ENCODE results near the gene KCNK3. TPM values are rescaled to one million over a fixed set of nuclear protein-coding genes. Genes with fewer than 3 reads are reported as not detected.

KCNK3 gene
- total and polyA plus RNA-seq, 5 donors from 2014 or later: not detected

- ATAC-seq (ENCODE audit: low read depth in 2 of 2): no peak
- H3K27me3 Mint-ChIP-seq: peaks cover 14% of the 10 kb centered on the region
- Histone ChIP-seq H3K36me3 (ENCODE audit: control insufficient read depth, insufficient read depth, low read length) (no peaks in the 10 kb centered on the region), H3K27ac (ENCODE audit: insufficient read depth, low read length, poor library complexity, severe bottlenecking) (no peak overlapping the region), H3K27me3 (ENCODE audit: control insufficient read depth, insufficient read depth, low read length) (no peaks in the 10 kb centered on the region), H3K9me3 (ENCODE audit: control insufficient read depth in 2 of 2, low read length in 2 of 2) (no peaks in the 10 kb centered on the region), H3K4me1 (ENCODE audit: control insufficient read depth, insufficient read depth, low read length, poor library complexity, severe bottlenecking) (no peaks in the 10 kb centered on the region), H3K4me3 (ENCODE audit: low read depth, low read length) (no peak overlapping the region)
- H3K4me1 Mint-ChIP-seq: no peaks in the 10 kb centered on the region
- H3K36me3 Mint-ChIP-seq: no peaks in the 10 kb centered on the region
- H3K9me3 Mint-ChIP-seq: no peaks in the 10 kb centered on the region
- H3K27ac Mint-ChIP-seq: no peak overlapping the region
- DNase-seq: no peak
- no peak overlapping the region for H3K4me3 Mint-ChIP-seq
These were observed 39.9 kb downstream of the KCNK3 start for GRCh38 chr2:26732446-26732845.

DNA sequence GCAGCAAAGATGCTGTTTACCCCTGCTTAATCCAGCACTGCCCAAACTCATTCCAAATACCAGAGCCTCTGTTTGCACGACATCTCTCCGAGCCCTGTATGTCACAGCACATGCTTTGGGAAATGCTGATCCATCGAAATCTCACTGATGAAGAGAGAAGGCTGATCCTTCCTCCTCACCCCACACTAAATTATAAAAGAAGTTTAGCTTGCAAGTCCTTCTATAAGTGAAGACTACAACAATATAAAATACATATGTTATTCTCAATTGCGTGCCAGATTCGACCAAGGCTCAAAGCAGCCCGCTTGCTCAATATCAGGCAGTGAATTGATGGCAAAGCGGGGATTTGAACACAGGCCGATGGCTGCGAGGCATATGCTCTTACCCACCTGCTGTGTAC lies 40.9 kb downstream of the KCNK3 start:
- H3K9me3 Mint-ChIP-seq: no peaks in the 10 kb centered on the region

DNA sequence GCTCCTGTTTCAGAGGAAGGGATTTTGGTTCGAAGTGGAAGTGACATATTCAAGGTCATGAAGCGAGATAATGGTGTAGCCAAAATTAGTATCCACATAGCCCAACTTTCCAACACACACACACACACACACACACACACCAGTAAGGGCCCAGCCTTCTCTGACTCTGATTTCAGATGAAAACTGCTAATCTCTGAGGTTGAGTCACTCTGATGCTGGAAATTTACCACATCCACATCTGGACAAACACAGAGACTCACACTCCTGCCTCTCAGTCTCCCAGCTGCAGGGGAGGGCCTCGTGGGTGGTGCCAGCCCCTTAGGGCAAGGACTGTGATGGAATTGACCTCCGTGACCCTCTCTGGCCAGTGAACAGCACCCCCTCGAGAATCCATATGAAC lies 42.6 kb downstream of the KCNK3 start:
- Mint-ChIP-seq H3K27ac (no peak overlapping the region), H3K4me1 (no peaks in the 10 kb centered on the region), H3K4me3 (no peak overlapping the region), H3K27me3 (peaks cover 9% of the 10 kb centered on the region), H3K36me3 (no peaks in the 10 kb centered on the region), H3K9me3 (no peaks in the 10 kb centered on the region)
- DNase-seq (no peak), ATAC-seq (ENCODE audit: low read depth in 2 of 2) (no peak)
- Histone ChIP-seq H3K4me1 (ENCODE audit: control insufficient read depth, insufficient read depth, low read length, poor library complexity, severe bottlenecking) (no peaks in the 10 kb centered on the region), H3K9me3 (ENCODE audit: control insufficient read depth in 2 of 2, low read length in 2 of 2) (no peaks in the 10 kb centered on the region), H3K27ac (ENCODE audit: insufficient read depth, low read length, poor library complexity, severe bottlenecking) (no peak overlapping the region), H3K36me3 (ENCODE audit: control insufficient read depth, insufficient read depth, low read length) (no peaks in the 10 kb centered on the region), H3K4me3 (ENCODE audit: low read depth, low read length) (no peak overlapping the region), H3K27me3 (ENCODE audit: control insufficient read depth, insufficient read depth, low read length) (no peaks in the 10 kb centered on the region)

More for the DNA sequence above, 40.9 kb downstream of the KCNK3 start:
- no peak overlapping the region for H3K4me3 Mint-ChIP-seq
- H3K27ac Mint-ChIP-seq: no peak overlapping the region
- H3K4me3 ChIP-seq (ENCODE audit: low read depth, low read length): no peak overlapping the region
- no peaks in the 10 kb centered on the region for H3K27me3 ChIP-seq (ENCODE audit: control insufficient read depth, insufficient read depth, low read length)
- no peak overlapping the region for H3K27ac ChIP-seq (ENCODE audit: insufficient read depth, low read length, poor library complexity, severe bottlenecking)
- no peaks in the 10 kb centered on the region for H3K36me3 ChIP-seq (ENCODE audit: control insufficient read depth, insufficient read depth, low read length)
- H3K36me3 Mint-ChIP-seq: no peaks in the 10 kb centered on the region
- H3K4me1 ChIP-seq (ENCODE audit: control insufficient read depth, insufficient read depth, low read length, poor library complexity, severe bottlenecking): no peaks in the 10 kb centered on the region
- H3K4me1 Mint-ChIP-seq: no peaks in the 10 kb centered on the region
- ATAC-seq (ENCODE audit: low read depth in 2 of 2) (no peak), DNase-seq (no peak)
- H3K27me3 Mint-ChIP-seq: peaks cover 14% of the 10 kb centered on the region
- no peaks in the 10 kb centered on the region for H3K9me3 ChIP-seq (ENCODE audit: control insufficient read depth in 2 of 2, low read length in 2 of 2)

DNA sequence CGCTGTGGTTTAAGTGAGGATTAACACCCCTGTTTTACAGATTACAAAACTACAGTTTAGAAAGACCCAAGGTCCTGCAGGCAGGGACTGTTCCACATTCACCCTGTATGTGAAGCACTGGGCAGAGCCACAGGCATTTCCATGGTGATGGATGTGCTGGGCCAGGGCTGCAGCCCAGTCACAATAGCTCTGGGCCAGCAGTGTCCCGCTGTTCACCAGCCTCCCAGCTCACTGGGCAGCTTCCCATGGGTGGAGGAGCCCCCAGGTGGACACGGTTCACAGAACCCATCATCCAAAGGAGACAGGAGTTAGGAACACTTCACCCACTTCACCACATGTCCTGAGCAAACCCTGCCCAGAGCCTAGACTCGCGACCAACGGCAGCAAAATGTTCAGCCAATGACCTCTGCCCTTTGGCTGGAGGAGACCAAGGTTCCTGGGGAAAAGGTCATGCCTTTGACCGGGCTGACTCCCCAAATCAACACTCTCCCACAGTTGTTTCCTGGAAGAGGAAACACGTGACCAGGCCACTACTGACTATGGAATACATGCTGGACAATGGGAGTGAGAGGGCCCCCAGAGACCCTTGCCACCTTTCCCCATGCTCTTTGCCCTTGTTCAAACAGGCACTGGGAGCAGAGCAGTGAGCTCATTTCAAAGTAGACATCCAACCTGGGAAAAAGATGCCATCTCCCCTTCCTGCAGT lies 43.5 kb downstream of the KCNK3 start:
- H3K36me3 Mint-ChIP-seq: no peaks in the 10 kb centered on the region
- Histone ChIP-seq H3K27ac (ENCODE audit: insufficient read depth, low read length, poor library complexity, severe bottlenecking) (no peak overlapping the region), H3K9me3 (ENCODE audit: control insufficient read depth in 2 of 2, low read length in 2 of 2) (no peaks in the 10 kb centered on the region), H3K36me3 (ENCODE audit: control insufficient read depth, insufficient read depth, low read length) (no peaks in the 10 kb centered on the region), H3K4me3 (ENCODE audit: low read depth, low read length) (no peak overlapping the region), H3K27me3 (ENCODE audit: control insufficient read depth, insufficient read depth, low read length) (no peaks in the 10 kb centered on the region), H3K4me1 (ENCODE audit: control insufficient read depth, insufficient read depth, low read length, poor library complexity, severe bottlenecking) (no peaks in the 10 kb centered on the region)
- no peak overlapping the region for H3K4me3 Mint-ChIP-seq
- H3K9me3 Mint-ChIP-seq: no peaks in the 10 kb centered on the region
- ATAC-seq (ENCODE audit: low read depth in 2 of 2): no peak
- H3K27ac Mint-ChIP-seq: no peak overlapping the region
- DNase-seq: no peak
- peaks cover 0 to 3% (median 0%) of the 10 kb centered on the region in 4 donors for H3K4me1 Mint-ChIP-seq
- peaks cover 9% of the 10 kb centered on the region for H3K27me3 Mint-ChIP-seq

DNA sequence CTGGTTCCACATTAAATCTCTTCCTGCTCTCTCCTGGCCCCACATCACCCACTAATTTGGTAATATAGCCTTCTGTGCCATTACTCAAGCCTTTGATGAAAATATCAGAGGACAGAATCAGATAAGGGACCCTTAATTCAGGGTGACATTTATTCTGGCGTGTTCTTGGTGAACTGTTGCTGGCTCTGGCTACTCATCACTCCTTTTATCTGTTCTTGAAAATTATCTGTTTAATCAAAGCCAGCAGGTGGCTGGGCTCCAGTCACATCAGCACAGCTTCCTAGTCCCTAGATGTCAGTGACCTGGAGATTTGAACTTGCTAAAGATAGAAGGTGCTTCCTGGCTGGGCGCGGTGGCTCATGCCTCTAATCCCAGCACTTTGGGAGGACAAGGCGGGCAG lies 44.7 kb downstream of the KCNK3 start:
- no peaks in the 10 kb centered on the region for H3K4me1 ChIP-seq (ENCODE audit: control insufficient read depth, insufficient read depth, low read length, poor library complexity, severe bottlenecking)
- Mint-ChIP-seq H3K4me1 (peaks cover 0 to 4% (median 0%) of the 10 kb centered on the region in 4 donors), H3K4me3 (no peak overlapping the region), H3K36me3 (no peaks in the 10 kb centered on the region), H3K27me3 (peaks cover 3% of the 10 kb centered on the region), H3K27ac (no peak overlapping the region), H3K9me3 (no peaks in the 10 kb centered on the region)
- no peaks in the 10 kb centered on the region for H3K36me3 ChIP-seq (ENCODE audit: control insufficient read depth, insufficient read depth, low read length)
- H3K9me3 ChIP-seq (ENCODE audit: control insufficient read depth in 2 of 2, low read length in 2 of 2): no peaks in the 10 kb centered on the region
- no peak overlapping the region for H3K4me3 ChIP-seq (ENCODE audit: low read depth, low read length)
- ATAC-seq (ENCODE audit: low read depth in 2 of 2) (no peak), DNase-seq (no peak)
- no peaks in the 10 kb centered on the region for H3K27me3 ChIP-seq (ENCODE audit: control insufficient read depth, insufficient read depth, low read length)
- no peak overlapping the region for H3K27ac ChIP-seq (ENCODE audit: insufficient read depth, low read length, poor library complexity, severe bottlenecking)

DNA sequence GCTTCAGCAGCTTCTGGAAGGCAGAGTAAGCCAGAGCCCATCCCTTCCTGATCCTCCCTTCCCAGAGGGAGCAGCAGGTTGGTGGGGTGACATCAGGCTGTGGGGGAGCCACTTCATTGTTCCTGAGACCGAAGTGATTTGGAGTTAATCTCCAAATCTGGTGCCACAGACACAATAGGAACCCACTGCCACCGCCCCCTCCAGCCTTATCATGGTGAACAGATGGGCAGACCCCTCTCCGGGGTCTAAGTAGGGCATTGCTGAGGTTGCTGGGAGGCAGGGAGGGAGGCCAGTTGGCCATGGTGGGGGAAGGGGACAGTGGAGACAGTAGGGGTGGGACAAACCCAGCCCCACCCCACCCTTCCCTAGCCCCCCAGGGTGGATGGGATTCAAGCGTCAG lies 46.0 kb downstream of the KCNK3 start:
- no peaks in the 10 kb centered on the region for H3K4me1 ChIP-seq (ENCODE audit: control insufficient read depth, insufficient read depth, low read length, poor library complexity, severe bottlenecking)

DNA sequence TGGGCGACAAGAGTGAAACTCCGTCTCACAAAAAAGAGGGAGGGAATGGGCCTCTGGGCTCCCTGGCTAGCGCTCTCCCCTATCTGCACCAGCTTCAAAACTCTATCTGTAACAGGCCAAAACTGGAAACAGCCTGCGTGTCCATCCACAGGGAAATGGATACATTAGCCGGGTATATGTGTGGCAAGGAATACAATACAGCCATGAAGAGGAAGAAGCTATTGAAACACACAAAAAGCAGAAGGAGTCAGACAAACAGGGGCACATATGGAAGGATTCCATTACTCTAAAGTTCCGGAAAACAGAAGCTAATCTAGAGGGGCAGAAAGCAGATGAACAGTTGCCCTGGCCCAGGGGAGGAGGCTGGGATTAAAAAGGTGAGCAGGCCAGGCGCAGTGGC lies 47.0 kb downstream of the KCNK3 start:
- H3K9me3 ChIP-seq (ENCODE audit: control insufficient read depth in 2 of 2, low read length in 2 of 2): no peaks in the 10 kb centered on the region
- Mint-ChIP-seq H3K27me3 (no peaks in the 10 kb centered on the region), H3K36me3 (no peaks in the 10 kb centered on the region), H3K9me3 (no peaks in the 10 kb centered on the region), H3K27ac (no peak overlapping the region), H3K4me1 (peaks cover 0 to 4% (median 0%) of the 10 kb centered on the region in 4 donors), H3K4me3 (no peak overlapping the region)
- no peak overlapping the region for H3K27ac ChIP-seq (ENCODE audit: insufficient read depth, low read length, poor library complexity, severe bottlenecking)
- no peak overlapping the region for H3K4me3 ChIP-seq (ENCODE audit: low read depth, low read length)
- H3K36me3 ChIP-seq (ENCODE audit: control insufficient read depth, insufficient read depth, low read length): no peaks in the 10 kb centered on the region
- no peaks in the 10 kb centered on the region for H3K27me3 ChIP-seq (ENCODE audit: control insufficient read depth, insufficient read depth, low read length)
- no peaks in the 10 kb centered on the region for H3K4me1 ChIP-seq (ENCODE audit: control insufficient read depth, insufficient read depth, low read length, poor library complexity, severe bottlenecking)
- DNase-seq: no peak
- no peak for ATAC-seq (ENCODE audit: low read depth in 2 of 2)

More for the DNA sequence above, 46.0 kb downstream of the KCNK3 start:
- no peaks in the 10 kb centered on the region for H3K36me3 Mint-ChIP-seq
- Histone ChIP-seq H3K27ac (ENCODE audit: insufficient read depth, low read length, poor library complexity, severe bottlenecking) (no peak overlapping the region), H3K4me3 (ENCODE audit: low read depth, low read length) (no peak overlapping the region), H3K27me3 (ENCODE audit: control insufficient read depth, insufficient read depth, low read length) (no peaks in the 10 kb centered on the region), H3K9me3 (ENCODE audit: control insufficient read depth in 2 of 2, low read length in 2 of 2) (no peaks in the 10 kb centered on the region), H3K36me3 (ENCODE audit: control insufficient read depth, insufficient read depth, low read length) (no peaks in the 10 kb centered on the region)
- no peaks in the 10 kb centered on the region for H3K27me3 Mint-ChIP-seq
- peaks cover 0 to 4% (median 0%) of the 10 kb centered on the region in 4 donors for H3K4me1 Mint-ChIP-seq
- no peaks in the 10 kb centered on the region for H3K9me3 Mint-ChIP-seq
- ATAC-seq (ENCODE audit: low read depth in 2 of 2): no peak
- H3K27ac Mint-ChIP-seq: no peak overlapping the region
- DNase-seq: no peak
- H3K4me3 Mint-ChIP-seq: no peak overlapping the region

DNA sequence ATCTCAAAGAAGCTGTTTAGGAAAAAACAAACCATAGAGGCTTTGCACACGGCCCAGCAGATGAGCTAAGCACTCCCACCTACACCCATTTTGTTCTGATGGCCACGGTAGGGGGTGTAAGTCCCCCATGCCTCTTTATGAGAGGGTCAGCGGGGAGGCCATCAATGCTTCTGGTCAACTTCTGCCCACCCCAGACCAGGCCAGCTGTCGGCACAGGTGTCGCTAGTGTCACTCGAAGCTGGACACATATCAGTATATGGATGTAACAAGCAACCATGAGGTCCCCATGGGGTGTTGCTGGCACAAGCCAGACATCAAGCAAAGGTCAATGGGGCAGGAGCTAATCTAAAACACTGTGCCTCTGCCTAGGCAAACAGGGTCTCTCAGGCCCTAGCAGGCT lies 47.8 kb downstream of the KCNK3 start:
- H3K4me1 Mint-ChIP-seq: peaks cover 0 to 4% (median 0%) of the 10 kb centered on the region in 4 donors
- no peaks in the 10 kb centered on the region for H3K36me3 Mint-ChIP-seq
- H3K27ac Mint-ChIP-seq: no peak overlapping the region
- no peaks in the 10 kb centered on the region for H3K9me3 ChIP-seq (ENCODE audit: control insufficient read depth in 2 of 2, low read length in 2 of 2)
- no peak overlapping the region for H3K27ac ChIP-seq (ENCODE audit: insufficient read depth, low read length, poor library complexity, severe bottlenecking)
- H3K4me1 ChIP-seq (ENCODE audit: control insufficient read depth, insufficient read depth, low read length, poor library complexity, severe bottlenecking): no peaks in the 10 kb centered on the region
- DNase-seq (no peak), ATAC-seq (ENCODE audit: low read depth in 2 of 2) (no peak)
- H3K36me3 ChIP-seq (ENCODE audit: control insufficient read depth, insufficient read depth, low read length): no peaks in the 10 kb centered on the region
- no peaks in the 10 kb centered on the region for H3K9me3 Mint-ChIP-seq
- no peaks in the 10 kb centered on the region for H3K27me3 ChIP-seq (ENCODE audit: control insufficient read depth, insufficient read depth, low read length)
- no peaks in the 10 kb centered on the region for H3K27me3 Mint-ChIP-seq
- no peak overlapping the region for H3K4me3 Mint-ChIP-seq
- no peak overlapping the region for H3K4me3 ChIP-seq (ENCODE audit: low read depth, low read length)

Measured in CD4-positive, CD25-positive, alpha-beta regulatory T cell (primary cell).